Adrenal gland (tissue), 5 donors: ENCODE data around the gene IL1RAP.

Experiments used
- POLR2A ChIP-seq, 2 donors: fragments of 450-650 bp; IDR thresholded peaks; one replicate each; pipeline ENCODE4 v1.6.1; 2017; ENCODE audit warnings: antibody characterized with exemption in 2 of 2, mild to moderate bottlenecking in 2 of 2, moderate library complexity in 1 of 2
- TF ChIP-seq, protein P1 (sequence below), 6 experiments: fragments of 450-650 bp in 4 of 6; fragments of 200-600 bp in 2 of 6; sonication (generic) in 1 of 6; IDR thresholded peaks; 1 replicate in 5 of 6; 2 replicates in 1 of 6; pipeline versions ENCODE4 v1.5.1 to v1.8.0; 2016 to 2021; ENCODE audit warnings: antibody characterized with exemption in 6 of 6, mild to moderate bottlenecking in 2 of 6, moderate library complexity in 1 of 6
- donor health status: DM: no; HTN: no; CAD: no.

GRCh38 chr3:190616637-190617036 is 102.8 kb downstream of the IL1RAP start:
- TF ChIP-seq, protein P1, sequence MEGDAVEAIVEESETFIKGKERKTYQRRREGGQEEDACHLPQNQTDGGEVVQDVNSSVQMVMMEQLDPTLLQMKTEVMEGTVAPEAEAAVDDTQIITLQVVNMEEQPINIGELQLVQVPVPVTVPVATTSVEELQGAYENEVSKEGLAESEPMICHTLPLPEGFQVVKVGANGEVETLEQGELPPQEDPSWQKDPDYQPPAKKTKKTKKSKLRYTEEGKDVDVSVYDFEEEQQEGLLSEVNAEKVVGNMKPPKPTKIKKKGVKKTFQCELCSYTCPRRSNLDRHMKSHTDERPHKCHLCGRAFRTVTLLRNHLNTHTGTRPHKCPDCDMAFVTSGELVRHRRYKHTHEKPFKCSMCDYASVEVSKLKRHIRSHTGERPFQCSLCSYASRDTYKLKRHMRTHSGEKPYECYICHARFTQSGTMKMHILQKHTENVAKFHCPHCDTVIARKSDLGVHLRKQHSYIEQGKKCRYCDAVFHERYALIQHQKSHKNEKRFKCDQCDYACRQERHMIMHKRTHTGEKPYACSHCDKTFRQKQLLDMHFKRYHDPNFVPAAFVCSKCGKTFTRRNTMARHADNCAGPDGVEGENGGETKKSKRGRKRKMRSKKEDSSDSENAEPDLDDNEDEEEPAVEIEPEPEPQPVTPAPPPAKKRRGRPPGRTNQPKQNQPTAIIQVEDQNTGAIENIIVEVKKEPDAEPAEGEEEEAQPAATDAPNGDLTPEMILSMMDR (IDR thresholded peaks at IDR 0.05): no peak
- no peak for TF ChIP-seq POLR2A (IDR thresholded peaks at IDR 0.05)
